Stomach (tissue), 4 donors: ENCODE measurements around the gene SF3B2.

ENCODE experiments used
- EP300 ChIP-seq: sonication (generic); formaldehyde crosslinking; IDR thresholded peaks from one replicate; pipeline ENCODE4 v1.6.1; 2017; ENCODE audit warnings: antibody characterized with exemption
- POLR2A ChIP-seq, 4 donors: fragments of 450-650 bp; IDR thresholded peaks; one replicate each; pipeline ENCODE4 v1.6.1; 2016; ENCODE audit warnings: antibody characterized with exemption in 4 of 4, control low read depth in 2 of 4, mild to moderate bottlenecking in 1 of 4, moderate library complexity in 1 of 4
- POLR2AphosphoS5 ChIP-seq, 3 donors: sonication (generic); formaldehyde crosslinking; IDR thresholded peaks; one replicate each; pipeline ENCODE4 v1.6.1; 2016; ENCODE audit warnings: antibody characterized with exemption in 3 of 3
- TF ChIP-seq, protein P1 (sequence below), 7 experiments: fragments of 450-650 bp in 4 of 7; fragments of 200-600 bp in 3 of 7; sonication (generic) in 3 of 7; IDR thresholded peaks; one replicate each; pipeline ENCODE4 v1.5.1; 2016 to 2019; ENCODE audit warnings: antibody characterized with exemption in 7 of 7, control low read depth in 2 of 7, mild to moderate bottlenecking in 1 of 7

DNA sequence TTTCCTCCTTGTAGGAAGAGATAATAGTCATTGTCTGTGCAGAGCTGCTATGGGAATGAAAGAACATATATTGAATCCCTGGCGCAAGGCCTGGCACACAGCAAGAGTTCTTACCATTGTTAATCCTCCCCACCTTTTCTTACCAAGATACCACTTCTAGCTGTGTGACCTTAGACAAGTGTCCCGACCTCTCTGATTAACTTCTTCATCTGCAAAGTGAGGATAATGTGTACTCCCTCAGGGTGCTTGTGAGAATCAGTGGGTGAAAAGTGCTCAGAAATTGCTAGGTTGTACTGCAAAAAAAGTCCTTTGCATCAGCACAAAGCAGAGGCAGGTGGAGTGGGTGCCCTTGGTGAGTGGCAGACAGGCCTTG lies 44.1 kb upstream of the SF3B2 start:
- TF ChIP-seq, protein P1, sequence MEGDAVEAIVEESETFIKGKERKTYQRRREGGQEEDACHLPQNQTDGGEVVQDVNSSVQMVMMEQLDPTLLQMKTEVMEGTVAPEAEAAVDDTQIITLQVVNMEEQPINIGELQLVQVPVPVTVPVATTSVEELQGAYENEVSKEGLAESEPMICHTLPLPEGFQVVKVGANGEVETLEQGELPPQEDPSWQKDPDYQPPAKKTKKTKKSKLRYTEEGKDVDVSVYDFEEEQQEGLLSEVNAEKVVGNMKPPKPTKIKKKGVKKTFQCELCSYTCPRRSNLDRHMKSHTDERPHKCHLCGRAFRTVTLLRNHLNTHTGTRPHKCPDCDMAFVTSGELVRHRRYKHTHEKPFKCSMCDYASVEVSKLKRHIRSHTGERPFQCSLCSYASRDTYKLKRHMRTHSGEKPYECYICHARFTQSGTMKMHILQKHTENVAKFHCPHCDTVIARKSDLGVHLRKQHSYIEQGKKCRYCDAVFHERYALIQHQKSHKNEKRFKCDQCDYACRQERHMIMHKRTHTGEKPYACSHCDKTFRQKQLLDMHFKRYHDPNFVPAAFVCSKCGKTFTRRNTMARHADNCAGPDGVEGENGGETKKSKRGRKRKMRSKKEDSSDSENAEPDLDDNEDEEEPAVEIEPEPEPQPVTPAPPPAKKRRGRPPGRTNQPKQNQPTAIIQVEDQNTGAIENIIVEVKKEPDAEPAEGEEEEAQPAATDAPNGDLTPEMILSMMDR (IDR thresholded peaks at IDR 0.05) = no peak
- TF ChIP-seq POLR2A (IDR thresholded peaks at IDR 0.05) = no peak
- no peak for TF ChIP-seq POLR2AphosphoS5 (IDR thresholded peaks at IDR 0.05)
- TF ChIP-seq EP300 = no peak
